Fibroblast of the aortic adventitia (primary cell): ENCODE data around the gene MTAP. TPM values are rescaled to one million over a fixed set of nuclear protein-coding genes. Genes with fewer than 3 reads are reported as not detected.
A peak's percentile ranks its signal among the peaks of the same experiment; 100 is the strongest.

ENCODE experiments used
- DNase-seq: peaks from one replicate; pipeline ENCODE4 v3.0.0-alpha.2; 2010; ENCODE audit warnings: low read depth
- H3K4me3 ChIP-seq: 2 replicates; pipeline ENCODE4 v1.5.1; 2011; ENCODE audit warnings: low read depth, mild to moderate bottlenecking, control low read depth, low read length, moderate library complexity
- total RNA-seq: library from RNA; depleted of rRNA; stranded (reverse); fragments of >200 nt; gene quantifications from 2 replicates; pipeline ENCODE4 v1.2.3, GENCODE V29; 2012; ENCODE audit warnings: low replicate concordance
- TF ChIP-seq, protein P1 (sequence below): IDR thresholded peaks from 2 replicates; pipeline ENCODE4 v1.5.1; 2011; ENCODE audit warnings: mild to moderate bottlenecking, low read length, control low read depth, inconsistent platforms; ENCODE audit not compliant: insufficient read depth

Gene MTAP
- total RNA-seq, 1 donor: 62.2 TPM

DNA sequence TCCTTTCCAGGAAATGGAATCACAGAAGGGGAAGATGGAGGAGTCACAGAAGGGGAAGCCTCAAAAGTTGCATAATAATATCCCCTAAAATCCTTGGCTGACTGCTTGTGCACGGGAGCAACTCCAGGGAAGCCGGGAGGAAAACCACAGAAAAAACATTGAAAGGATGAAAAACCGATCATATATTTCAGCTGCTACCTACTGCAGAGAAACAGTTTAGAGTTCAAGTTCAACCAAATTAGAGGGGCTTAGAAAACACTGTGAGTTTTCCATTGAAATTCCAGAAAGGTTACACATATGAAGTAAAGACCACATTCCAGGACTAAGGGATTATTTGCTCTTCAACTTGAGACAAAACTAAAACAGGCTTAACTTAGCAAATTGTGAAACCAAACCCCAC, 37.6 kb upstream of the MTAP start:
- TF ChIP-seq, protein P1, sequence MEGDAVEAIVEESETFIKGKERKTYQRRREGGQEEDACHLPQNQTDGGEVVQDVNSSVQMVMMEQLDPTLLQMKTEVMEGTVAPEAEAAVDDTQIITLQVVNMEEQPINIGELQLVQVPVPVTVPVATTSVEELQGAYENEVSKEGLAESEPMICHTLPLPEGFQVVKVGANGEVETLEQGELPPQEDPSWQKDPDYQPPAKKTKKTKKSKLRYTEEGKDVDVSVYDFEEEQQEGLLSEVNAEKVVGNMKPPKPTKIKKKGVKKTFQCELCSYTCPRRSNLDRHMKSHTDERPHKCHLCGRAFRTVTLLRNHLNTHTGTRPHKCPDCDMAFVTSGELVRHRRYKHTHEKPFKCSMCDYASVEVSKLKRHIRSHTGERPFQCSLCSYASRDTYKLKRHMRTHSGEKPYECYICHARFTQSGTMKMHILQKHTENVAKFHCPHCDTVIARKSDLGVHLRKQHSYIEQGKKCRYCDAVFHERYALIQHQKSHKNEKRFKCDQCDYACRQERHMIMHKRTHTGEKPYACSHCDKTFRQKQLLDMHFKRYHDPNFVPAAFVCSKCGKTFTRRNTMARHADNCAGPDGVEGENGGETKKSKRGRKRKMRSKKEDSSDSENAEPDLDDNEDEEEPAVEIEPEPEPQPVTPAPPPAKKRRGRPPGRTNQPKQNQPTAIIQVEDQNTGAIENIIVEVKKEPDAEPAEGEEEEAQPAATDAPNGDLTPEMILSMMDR: no peak
- H3K4me3 ChIP-seq: no peak overlapping the region
- peak; percentile 22 for DNase-seq

DNA sequence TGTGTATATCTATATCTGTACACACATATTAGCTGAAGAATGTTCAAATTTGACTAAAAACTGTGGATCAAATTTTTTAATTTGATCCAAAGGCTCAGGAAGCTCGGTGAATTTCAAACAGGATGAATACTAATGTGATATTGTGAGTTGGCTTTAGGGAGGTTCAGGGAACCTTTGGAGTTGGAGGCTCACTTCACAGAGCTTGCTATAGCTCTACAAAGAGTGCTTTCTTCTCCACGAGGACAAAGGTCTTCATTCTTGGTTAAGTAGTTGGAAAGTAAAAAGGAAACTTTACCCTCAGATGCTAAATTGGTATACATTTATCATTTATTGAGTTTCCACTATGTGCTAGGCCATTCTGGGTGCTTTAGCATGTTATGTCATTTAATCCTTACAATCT, 36.3 kb upstream of the MTAP start:
- H3K4me3 ChIP-seq: no peak overlapping the region
- TF ChIP-seq, protein P1: no peak
- DNase-seq: no peak

DNA sequence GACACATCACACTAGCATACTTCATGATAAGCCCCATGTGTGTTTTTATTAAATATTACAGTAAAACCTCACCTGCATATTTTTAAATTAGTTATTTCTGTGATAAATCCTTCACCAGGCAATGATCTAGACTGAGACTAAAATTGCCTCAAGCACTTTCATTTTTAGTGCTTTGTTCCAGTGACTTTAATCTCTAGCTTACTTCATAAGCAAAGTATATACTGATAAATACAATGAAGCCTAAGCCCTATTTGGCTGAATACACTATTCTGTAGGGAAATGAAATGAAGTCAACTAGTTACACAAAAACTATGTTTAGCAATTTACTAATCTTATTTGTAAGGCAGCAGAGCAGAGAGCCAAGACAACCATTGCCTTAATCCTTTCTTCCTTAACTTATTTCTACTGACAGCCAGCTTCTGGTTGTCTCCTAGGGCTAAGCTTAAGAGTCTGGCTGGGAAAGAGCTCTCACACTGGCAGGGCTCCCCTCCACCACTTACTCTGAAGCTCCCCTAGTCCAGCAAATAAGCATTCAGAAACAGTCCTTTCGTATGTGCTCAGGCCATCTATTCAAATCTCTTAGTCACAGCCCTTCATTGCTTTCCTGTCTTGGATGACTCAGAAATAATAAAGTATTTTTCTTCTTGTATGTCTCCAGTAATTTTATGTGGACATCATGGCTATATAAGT, 31.4 kb upstream of the MTAP start:
- peak; percentile 94 for DNase-seq
- TF ChIP-seq, protein P1: no peak
- no peak overlapping the region for H3K4me3 ChIP-seq

DNA sequence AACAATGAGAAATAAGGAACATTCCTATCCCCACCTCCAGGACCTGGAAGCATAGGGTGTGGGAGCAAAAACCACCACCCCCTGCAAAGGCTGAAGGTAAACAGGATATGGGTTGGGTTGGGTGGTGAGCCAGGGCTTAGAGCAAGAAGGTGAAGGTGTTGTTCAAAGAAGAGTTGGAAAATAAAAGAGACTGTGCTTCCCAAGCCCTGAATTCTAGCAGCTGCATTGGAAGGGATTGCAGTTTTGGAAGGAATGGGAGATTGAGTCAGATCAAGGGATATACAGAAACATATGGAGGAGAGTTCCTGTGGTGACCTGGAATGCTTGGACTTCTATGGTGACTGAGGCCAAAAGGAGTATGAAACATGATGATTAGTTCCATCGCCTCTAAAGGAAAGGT, 24.7 kb upstream of the MTAP start:
- peak; percentile 88 for DNase-seq
- H3K4me3 ChIP-seq: no peak overlapping the region
- TF ChIP-seq, protein P1: no peak

DNA sequence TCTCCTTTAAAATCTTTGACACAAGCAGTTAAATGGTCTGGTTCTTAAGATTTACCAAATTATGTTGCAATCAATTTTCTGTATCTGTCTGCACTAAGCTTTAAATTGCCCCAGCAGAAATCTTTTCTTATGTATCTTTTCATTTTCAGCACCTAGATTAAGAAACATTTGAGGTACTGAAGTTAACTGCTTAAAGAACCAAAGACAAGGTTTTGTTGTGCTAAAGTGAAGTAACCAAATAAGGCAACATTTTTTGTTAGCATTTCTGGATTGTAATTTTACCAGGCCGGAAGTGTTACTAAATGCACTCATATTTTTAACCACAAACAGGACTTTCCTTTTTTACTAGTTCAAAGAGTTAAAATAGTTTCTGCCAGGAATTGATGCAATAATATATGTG, 24.1 kb upstream of the MTAP start:
- DNase-seq: peak; percentile 74
- TF ChIP-seq, protein P1: no peak
- H3K4me3 ChIP-seq: no peak overlapping the region

DNA sequence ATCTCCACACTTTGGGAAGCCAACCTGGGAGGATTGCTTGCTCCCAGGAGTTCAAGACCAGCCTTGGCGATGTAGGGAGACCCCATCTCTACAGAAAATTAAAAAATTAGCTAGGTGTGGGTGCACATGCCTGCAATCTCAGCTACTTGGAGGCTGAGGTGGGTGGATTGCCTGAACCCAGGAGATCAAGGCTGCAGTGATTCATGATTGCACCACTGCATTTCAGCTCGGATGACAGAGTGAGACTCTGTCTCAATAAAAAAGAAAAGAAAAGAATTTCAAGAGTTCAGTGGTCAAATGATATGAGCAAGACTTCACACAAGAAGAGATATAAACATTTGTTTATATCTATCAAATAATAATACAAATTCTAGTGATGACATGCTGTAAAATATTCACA, 23.0 kb upstream of the MTAP start:
- H3K4me3 ChIP-seq: no peak overlapping the region
- no peak for DNase-seq
- TF ChIP-seq, protein P1: no peak

DNA sequence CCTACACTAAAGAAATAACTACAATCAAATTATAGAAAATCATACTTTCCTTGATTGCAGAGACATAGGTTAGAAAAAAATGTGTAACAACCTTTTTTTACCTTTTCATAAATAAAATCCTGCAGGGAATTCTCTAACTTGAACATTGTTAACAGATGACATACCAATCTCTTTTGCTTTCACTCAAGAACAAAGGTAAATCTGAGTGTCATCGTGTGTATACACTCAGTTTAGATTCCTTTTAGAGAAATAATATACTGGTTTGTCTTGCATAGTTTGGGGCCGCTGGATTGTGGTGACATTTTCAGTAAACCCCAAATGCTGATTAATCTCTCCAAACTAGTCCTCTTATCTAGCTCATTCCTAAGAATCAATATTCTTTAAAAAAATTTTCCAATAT, 20.8 kb upstream of the MTAP start:
- DNase-seq: no peak
- TF ChIP-seq, protein P1: no peak
- no peak overlapping the region for H3K4me3 ChIP-seq
